ENCODE results near the gene FRYL.
"Not testable (repeated sequence)": the region's sequence is repeated elsewhere in the genome, so short reads cannot be mapped to it uniquely, and the experiment has no call there.

The FRYL gene

DNA sequence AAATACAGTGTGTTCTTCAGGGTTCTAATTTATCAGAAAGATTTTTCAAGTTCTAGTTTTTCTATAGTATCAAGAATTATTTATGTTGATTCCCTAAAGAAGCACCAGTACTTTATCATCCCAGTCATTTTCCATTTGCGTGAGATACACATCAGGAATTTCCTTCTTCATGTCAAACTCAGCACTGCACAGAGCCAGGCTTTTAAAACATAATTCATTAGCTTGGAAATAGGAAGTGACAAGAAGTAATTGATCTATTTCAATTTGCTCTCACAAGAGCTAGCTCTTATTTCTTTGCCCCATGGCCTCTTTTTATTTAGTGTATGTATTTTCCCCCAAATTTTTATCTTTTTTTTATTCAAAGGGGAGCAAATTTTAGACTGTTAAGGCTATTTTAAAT, 309.9 kb downstream of the FRYL start:
- DNase-seq (ENCODE audit: low read depth): no peak
- no peak overlapping the region for H3K4me3 ChIP-seq (ENCODE audit: control insufficient read depth, low read depth, low read length)
- TF ChIP-seq, protein P1, sequence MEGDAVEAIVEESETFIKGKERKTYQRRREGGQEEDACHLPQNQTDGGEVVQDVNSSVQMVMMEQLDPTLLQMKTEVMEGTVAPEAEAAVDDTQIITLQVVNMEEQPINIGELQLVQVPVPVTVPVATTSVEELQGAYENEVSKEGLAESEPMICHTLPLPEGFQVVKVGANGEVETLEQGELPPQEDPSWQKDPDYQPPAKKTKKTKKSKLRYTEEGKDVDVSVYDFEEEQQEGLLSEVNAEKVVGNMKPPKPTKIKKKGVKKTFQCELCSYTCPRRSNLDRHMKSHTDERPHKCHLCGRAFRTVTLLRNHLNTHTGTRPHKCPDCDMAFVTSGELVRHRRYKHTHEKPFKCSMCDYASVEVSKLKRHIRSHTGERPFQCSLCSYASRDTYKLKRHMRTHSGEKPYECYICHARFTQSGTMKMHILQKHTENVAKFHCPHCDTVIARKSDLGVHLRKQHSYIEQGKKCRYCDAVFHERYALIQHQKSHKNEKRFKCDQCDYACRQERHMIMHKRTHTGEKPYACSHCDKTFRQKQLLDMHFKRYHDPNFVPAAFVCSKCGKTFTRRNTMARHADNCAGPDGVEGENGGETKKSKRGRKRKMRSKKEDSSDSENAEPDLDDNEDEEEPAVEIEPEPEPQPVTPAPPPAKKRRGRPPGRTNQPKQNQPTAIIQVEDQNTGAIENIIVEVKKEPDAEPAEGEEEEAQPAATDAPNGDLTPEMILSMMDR (conservative IDR thresholded peaks at IDR 0.05; ENCODE audit: control insufficient read depth, insufficient read depth, low read depth, low read length): no peak

DNA sequence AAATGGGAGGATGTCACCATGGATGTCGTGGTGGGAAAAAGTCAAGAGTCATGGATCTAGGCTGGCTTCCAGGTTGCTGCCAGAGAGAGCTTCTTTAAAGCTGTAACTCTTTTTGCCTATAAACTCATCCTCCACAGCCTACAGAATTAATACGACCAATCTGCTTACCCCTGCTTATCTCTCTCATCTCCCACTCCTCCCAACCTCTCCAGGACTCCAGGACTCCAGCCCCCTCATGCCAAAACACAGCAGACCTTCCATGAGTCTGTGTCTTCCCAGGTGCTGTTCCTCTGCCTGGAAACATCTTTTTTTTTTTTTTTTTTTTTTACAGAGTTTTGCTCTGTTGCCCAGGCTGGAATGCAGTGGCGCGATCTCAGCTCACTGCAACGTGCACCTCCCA, 312.2 kb downstream of the FRYL start:
- H3K4me3 ChIP-seq (ENCODE audit: control insufficient read depth, low read depth, low read length): no peak overlapping the region
- no peak for DNase-seq (ENCODE audit: low read depth)
- TF ChIP-seq, protein P1 (conservative IDR thresholded peaks at IDR 0.05; ENCODE audit: control insufficient read depth, insufficient read depth, low read depth, low read length): no peak

DNA sequence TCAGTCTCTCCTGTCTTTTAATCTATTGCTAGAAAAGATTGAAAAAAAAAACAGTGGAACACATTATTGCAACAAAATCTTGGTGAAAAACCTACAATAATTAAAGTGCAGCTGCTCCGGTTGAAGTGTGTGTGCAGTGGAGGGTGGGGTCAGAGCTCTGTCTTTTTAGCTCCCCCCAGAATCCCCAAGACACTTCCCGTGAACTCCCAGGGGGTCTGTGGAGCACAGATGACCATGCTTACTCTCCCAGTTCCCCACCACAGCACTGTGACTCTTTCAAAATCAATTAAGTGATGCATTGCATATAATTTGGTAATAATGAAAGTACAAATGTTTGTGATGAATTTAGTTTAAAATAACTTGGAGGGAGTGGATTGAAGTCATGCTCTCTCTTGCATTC, 312.6 kb downstream of the FRYL start:
- TF ChIP-seq, protein P1 (conservative IDR thresholded peaks at IDR 0.05; ENCODE audit: control insufficient read depth, insufficient read depth, low read depth, low read length): no peak
- DNase-seq (ENCODE audit: low read depth): no peak
- H3K4me3 ChIP-seq (ENCODE audit: control insufficient read depth, low read depth, low read length): no peak overlapping the region

DNA sequence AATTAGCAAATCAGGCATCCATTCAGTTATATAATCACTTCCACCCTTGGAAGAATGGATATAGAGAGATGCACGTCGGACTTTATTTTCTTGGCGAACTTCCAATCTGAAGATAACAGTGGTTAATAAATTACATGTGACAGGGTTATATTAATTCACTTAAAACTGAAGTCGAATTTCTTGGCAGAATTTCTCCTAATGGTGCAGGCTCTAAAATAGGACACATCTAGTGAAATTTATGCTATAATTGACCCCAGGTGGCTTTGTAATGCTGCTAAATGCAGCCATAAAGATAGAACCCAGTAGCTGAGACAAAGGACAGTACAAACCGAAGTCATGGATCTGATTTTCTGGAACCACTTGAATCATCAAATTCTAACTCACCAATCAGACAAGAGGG, 317.7 kb downstream of the FRYL start:
- DNase-seq (ENCODE audit: low read depth): no peak
- TF ChIP-seq, protein P1 (conservative IDR thresholded peaks at IDR 0.05; ENCODE audit: control insufficient read depth, insufficient read depth, low read depth, low read length): no peak
- H3K4me3 ChIP-seq (ENCODE audit: control insufficient read depth, low read depth, low read length): no peak overlapping the region

DNA sequence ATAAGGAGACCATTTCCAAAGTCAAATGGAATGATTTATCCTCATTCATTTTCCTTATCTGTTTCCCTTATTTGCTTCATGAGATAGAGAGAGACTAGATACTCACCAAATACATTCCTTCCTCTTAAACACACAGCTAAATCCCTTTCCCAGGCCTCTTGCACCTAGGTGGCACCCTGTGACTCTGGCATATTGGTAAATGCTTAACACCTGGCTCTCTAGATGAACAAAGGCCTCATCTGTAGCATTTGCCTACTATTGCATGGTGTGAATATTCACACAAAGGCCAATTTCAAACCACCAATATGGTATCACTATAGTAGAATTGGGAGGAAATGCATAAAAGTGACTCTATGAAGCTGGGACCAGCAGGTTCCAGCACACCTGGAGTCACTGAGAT, 319.1 kb downstream of the FRYL start:
- no peak for DNase-seq (ENCODE audit: low read depth)
- H3K4me3 ChIP-seq (ENCODE audit: control insufficient read depth, low read depth, low read length): no peak overlapping the region
- TF ChIP-seq, protein P1 (conservative IDR thresholded peaks at IDR 0.05; ENCODE audit: control insufficient read depth, insufficient read depth, low read depth, low read length): no peak

DNA sequence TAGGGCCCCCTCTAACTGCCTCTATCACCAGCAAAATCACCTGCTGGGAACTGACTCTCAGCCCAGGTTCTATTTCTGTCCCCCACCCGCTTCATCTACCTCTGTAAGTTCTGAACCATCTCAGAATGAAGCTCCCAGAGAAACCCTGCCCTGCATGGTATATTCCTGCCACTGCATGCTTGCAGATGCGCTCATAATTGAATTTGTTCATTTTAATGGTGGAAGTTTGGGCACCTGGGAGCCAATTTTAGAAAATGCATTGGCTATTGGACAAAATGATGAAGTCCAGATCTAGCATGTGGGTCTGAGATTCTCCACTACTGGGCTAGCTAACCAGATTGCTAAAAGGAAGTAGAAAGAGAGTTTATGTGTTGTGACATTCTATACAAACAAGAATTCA, 325.5 kb downstream of the FRYL start:
- no peak overlapping the region for H3K4me3 ChIP-seq (ENCODE audit: control insufficient read depth, low read depth, low read length)
- no peak for DNase-seq (ENCODE audit: low read depth)
- TF ChIP-seq, protein P1 (conservative IDR thresholded peaks at IDR 0.05; ENCODE audit: control insufficient read depth, insufficient read depth, low read depth, low read length): no peak

DNA sequence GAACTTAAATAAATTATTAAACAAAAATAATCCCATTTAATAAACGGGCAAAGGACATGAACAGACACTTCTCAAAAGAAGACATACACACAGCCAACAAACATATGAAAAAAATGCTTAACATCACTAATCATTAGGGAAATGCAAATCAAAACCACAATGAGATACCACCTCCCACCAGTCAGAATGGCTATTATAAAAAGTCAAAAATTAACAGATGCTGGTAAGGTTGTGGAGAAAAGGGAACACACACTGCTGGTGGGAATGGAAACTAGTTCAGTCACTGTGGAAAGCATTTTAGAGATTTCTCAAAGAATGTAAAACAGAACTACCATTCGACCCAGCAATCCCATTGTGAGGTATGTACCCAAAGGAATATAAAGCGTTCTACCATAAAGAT, 328.4 kb downstream of the FRYL start:
- not testable (repeated sequence) for H3K4me3 ChIP-seq (ENCODE audit: control insufficient read depth, low read depth, low read length); DNase-seq (ENCODE audit: low read depth)

Measured in fibroblast of mammary gland (primary cell).